Heart left ventricle (tissue), 16 donors: Measurements from ENCODE around the gene NRAP. TPM values are rescaled to one million over a fixed set of nuclear protein-coding genes. Genes with fewer than 3 reads are reported as not detected.

Experiments used
- ATAC-seq, 4 donors: fragments of 200-7000 bp; cut with Tn5 transposase; one replicate each; pipeline ENCODE4 v1.9.1; 2020 to 2022; ENCODE audit warnings: moderate library complexity in 4 of 4, mild to moderate bottlenecking in 3 of 4, moderate number of reproducible peaks in 1 of 4
- DNase-seq, 5 donors: peaks; one replicate each; pipeline ENCODE4 v3.0.0-alpha.2; 2020
- H3K27ac ChIP-seq, 12 donors: fragments of 200-600 bp; sonication (generic) in 4 of 12; one replicate each; pipeline versions ENCODE4 v1.5.0 to v1.8.0; 2016 to 2022; ENCODE audit warnings: mild to moderate bottlenecking in 2 of 12
- H3K27me3 ChIP-seq, 9 donors: fragments of 200-600 bp; sonication (generic) in 2 of 9; one replicate each; pipeline versions ENCODE4 v1.5.1 to v1.8.0; 2016 to 2022; ENCODE audit warnings: mild to moderate bottlenecking in 3 of 9
- H3K36me3 ChIP-seq, 9 donors: fragments of 200-600 bp; sonication (generic) in 2 of 9; one replicate each; pipeline versions ENCODE4 v1.5.0 to v1.8.0; 2018 to 2022; ENCODE audit warnings: mild to moderate bottlenecking in 2 of 9
- H3K4me1 ChIP-seq, 12 donors: fragments of 200-600 bp; sonication (generic) in 4 of 12; one replicate each; pipeline versions ENCODE4 v1.5.0 to v1.8.0; 2016 to 2022; ENCODE audit warnings: mild to moderate bottlenecking in 3 of 12
- H3K4me3 ChIP-seq, 12 donors: fragments of 200-600 bp; sonication (generic) in 4 of 12; one replicate each; pipeline versions ENCODE4 v1.5.0 to v1.8.0; 2017 to 2022; ENCODE audit warnings: mild to moderate bottlenecking in 9 of 12, moderate library complexity in 4 of 12
- H3K9me3 ChIP-seq, 12 donors: fragments of 200-600 bp; sonication (generic) in 4 of 12; one replicate each; pipeline versions ENCODE4 v1.5.0 to v1.8.0; 2016 to 2022; ENCODE audit warnings: mild to moderate bottlenecking in 1 of 12
- POLR2A ChIP-seq, 2 donors: fragments of 450-650 bp; IDR thresholded peaks; one replicate each; pipeline ENCODE4 v1.6.1; 2017; ENCODE audit warnings: antibody characterized with exemption in 2 of 2, mild to moderate bottlenecking in 2 of 2, moderate library complexity in 2 of 2
- WGBS, 4 donors: extraction: QIAGEN DNeasy Blood & Tissue Kit in 2 of 4; methylation state at CpG; one replicate each; pipeline versions ENCODE4 v1.1.5 to v1.1.7; 2013 to 2018; 5-methylcytosine and 5-hydroxymethylcytosine counted together
- intact Hi-C, 10 donors: fragments of 100-400 bp; cut with DNase I; formaldehyde crosslinking; loops; one replicate each; pipeline versions ENCODE4 v1.11.1 to v1.14.2; 2022
- polyA plus RNA-seq, 2 donors: library from polyadenylated mRNA; stranded (reverse); fragments of 200-250 nt; gene quantifications; one replicate each; pipeline ENCODE4 v1.2.3, GENCODE V29; 2013
- total RNA-seq, 9 donors: library from RNA; depleted of rRNA in 2 of 9; stranded (reverse); fragments of >200 nt in 2 of 9; fragmentation: NEBNext Ultra II Directional in 3 of 9; extraction: Animal tissue kit (Norgen Biotek cat#: 25700) in 3 of 9; gene quantifications; one replicate each; pipeline versions ENCODE4 v1.1.0 to v1.2.4, GENCODE V29; 2016 to 2023
- TF ChIP-seq, protein P1 (sequence below), 12 donors: fragments of 200-600 bp; sonication (generic) in 4 of 12; IDR thresholded peaks; one replicate each; pipeline versions ENCODE4 v1.5.0 to v1.8.0; 2018 to 2022; ENCODE audit warnings: antibody characterized with exemption in 12 of 12, mild to moderate bottlenecking in 5 of 12
- donor health status: ischemic (EF 13 %, LVEDD 7.1; RV severe dilation, severe dysfunction).
- donor health status: healthy with polysubstance abuse.
- donor health status: DM: no; HTN: yes; CAD: no.
- donor health status: DM: no; HTN: no; CAD: no.
- donor health status: ischemic (EF 25% LVEDD 6.9; RV normal size, moderate dysfunction).
- donor health status: ischemic (EF 25% LVEDD 5.7; RV mildly dilated, moderate dysfunction).
- donor health status: healthy.
- donor health status: DM: yes; HTN: yes; CAD: no.
- donor health status: ischemic (EF 35%, LVEDD 5.7; RV mildly dilated, moderate dysfunction).
- donor health status: nonischemic (EF 11% LVEDD 7.7; RV severe dilation, severe dysfunction).
- donor health status: DM: yes; HTN: yes; CAD: no.
- donor health status: PGD.
- donor health status: ischemic (EF 29% LVEDD 5.4; RV normal size, mild dysfunction).
- donor health status: nonischemic (EF 23%, LVEDD 6.1; RV moderate dilation, normal function).

Gene NRAP
- total and polyA plus RNA-seq, 11 donors, result 278 to 2,789 (median 1,125) TPM

DNA sequence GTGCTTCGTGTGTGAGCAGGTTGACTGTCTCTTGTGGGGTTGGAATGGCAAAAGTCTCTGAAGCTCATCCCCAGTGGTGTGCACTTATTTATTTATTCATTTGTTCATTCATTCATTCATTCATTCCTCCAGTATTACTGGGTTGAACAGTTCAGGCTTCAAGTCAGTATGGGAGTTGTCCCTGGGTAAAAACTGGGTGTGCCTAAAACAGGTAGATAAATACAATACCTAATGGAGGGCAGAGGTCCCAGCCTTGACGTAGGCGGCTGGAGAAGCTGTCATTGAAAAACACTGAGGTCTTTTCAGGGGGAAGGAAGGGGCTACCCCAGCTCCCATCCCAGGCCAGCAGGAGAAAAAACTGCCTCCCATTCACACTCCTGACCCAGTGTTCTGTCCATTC lies 26.9 kb upstream of the NRAP start:
- Histone ChIP-seq H3K4me3 (no peak overlapping the region), H3K27me3 (no peaks in the 10 kb centered on the region), H3K4me1 (peaks cover 0 to 4% (median 0%) of the 10 kb centered on the region in 12 donors), H3K27ac (no peak overlapping the region), H3K9me3 (peaks cover 0 to 78% (median 34%) of the 10 kb centered on the region in 12 donors), H3K36me3 (peaks cover 0 to 33% (median 12%) of the 10 kb centered on the region in 9 donors)
- no peak for ATAC-seq
- 64 to 68% (median 66%) methylated on average over 3 of the region's 3 CpGs for WGBS, 4 donors
- TF ChIP-seq POLR2A (IDR thresholded peaks at IDR 0.05), result no peak
- TF ChIP-seq, protein P1, sequence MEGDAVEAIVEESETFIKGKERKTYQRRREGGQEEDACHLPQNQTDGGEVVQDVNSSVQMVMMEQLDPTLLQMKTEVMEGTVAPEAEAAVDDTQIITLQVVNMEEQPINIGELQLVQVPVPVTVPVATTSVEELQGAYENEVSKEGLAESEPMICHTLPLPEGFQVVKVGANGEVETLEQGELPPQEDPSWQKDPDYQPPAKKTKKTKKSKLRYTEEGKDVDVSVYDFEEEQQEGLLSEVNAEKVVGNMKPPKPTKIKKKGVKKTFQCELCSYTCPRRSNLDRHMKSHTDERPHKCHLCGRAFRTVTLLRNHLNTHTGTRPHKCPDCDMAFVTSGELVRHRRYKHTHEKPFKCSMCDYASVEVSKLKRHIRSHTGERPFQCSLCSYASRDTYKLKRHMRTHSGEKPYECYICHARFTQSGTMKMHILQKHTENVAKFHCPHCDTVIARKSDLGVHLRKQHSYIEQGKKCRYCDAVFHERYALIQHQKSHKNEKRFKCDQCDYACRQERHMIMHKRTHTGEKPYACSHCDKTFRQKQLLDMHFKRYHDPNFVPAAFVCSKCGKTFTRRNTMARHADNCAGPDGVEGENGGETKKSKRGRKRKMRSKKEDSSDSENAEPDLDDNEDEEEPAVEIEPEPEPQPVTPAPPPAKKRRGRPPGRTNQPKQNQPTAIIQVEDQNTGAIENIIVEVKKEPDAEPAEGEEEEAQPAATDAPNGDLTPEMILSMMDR (IDR thresholded peaks at IDR 0.05), result no peak
- DNase-seq, result no peak
- intact Hi-C loops, result no loop called here

DNA sequence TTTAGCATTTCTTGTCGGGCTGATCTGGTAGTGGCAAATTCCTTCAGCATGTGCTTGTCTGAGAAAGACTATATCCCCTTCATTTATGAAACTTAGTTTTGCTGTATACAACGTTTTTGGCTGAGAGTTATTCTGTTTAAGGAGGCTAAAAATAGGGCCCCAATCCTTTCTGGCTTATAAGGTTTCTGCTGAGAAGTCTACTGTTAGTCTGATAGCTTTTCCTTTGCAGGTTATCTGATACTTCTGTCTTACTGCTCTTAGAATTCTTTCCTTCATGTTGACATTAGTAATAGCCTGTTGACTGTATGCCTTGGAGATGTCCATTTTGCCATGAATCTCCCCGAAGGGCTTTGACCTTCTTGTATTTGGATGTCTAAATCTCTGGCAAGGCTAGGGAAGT lies 25.7 kb upstream of the NRAP start:
- intact Hi-C loops, result loop anchor here in 1 of 10 donors (10.0 kb wide), 1 partner anchor 165 kb away; the partner anchor contains the start of genes DCLRE1A and NHLRC2
- H3K27me3 ChIP-seq, result no peaks in the 10 kb centered on the region
- H3K4me1 ChIP-seq, result no peaks in the 10 kb centered on the region
- no peak for TF ChIP-seq POLR2A (IDR thresholded peaks at IDR 0.05)
- TF ChIP-seq, protein P1 (IDR thresholded peaks at IDR 0.05), result no peak
- H3K36me3 ChIP-seq, result peaks cover 0 to 28% (median 12%) of the 10 kb centered on the region in 9 donors
- DNase-seq (no peak), ATAC-seq (no peak)
- H3K4me3 ChIP-seq, result no peak overlapping the region
- WGBS, 4 donors, result 71 to 78% (median 73%) methylated on average over 3 of the region's 3 CpGs
- H3K27ac ChIP-seq, result no peak overlapping the region
- peaks cover 0 to 87% (median 34%) of the 10 kb centered on the region in 12 donors for H3K9me3 ChIP-seq

DNA sequence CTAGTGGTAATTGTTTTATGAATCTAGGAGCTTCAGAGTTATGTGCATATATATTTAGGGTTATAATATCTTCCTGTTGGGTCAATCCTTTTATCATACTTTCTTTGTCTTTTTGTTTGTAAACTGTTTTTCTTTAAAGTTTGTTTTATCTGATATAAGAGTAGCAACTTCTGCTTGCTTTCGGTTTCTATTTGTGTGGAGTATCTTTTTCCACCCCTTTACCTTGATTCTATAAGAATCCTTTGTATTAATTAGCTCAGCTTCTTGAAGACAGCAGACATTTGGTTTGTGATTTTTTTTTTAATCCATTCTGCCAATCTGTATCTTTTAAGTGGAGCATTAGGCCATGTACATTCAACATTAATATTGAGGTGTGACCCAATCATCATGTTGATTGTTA lies 25.2 kb upstream of the NRAP start:
- intact Hi-C loops, result loop anchor here in 1 of 10 donors (10.0 kb wide), 1 partner anchor 166 kb away; the partner anchor contains the start of genes DCLRE1A and NHLRC2
- ATAC-seq, result no peak
- H3K4me1 ChIP-seq, result no peaks in the 10 kb centered on the region
- no peaks in the 10 kb centered on the region for H3K27me3 ChIP-seq
- 94 to 100% (median 96%) methylated on average over 1 of the region's 1 CpG for WGBS, 4 donors
- H3K4me3 ChIP-seq, result no peak overlapping the region
- no peak for DNase-seq
- H3K36me3 ChIP-seq, result peaks cover 0 to 25% (median 11%) of the 10 kb centered on the region in 9 donors
- peaks cover 0 to 86% (median 33%) of the 10 kb centered on the region in 12 donors for H3K9me3 ChIP-seq
- TF ChIP-seq POLR2A (IDR thresholded peaks at IDR 0.05), result no peak
- TF ChIP-seq, protein P1 (IDR thresholded peaks at IDR 0.05), result no peak
- no peak overlapping the region for H3K27ac ChIP-seq

- Histone ChIP-seq H3K9me3 (peaks cover 0 to 66% (median 14%) of the 10 kb centered on the region in 12 donors), H3K4me1 (peaks cover 0 to 5% (median 0%) of the 10 kb centered on the region in 12 donors), H3K27me3 (no peaks in the 10 kb centered on the region), H3K36me3 (peaks cover 0 to 8% (median 2%) of the 10 kb centered on the region in 9 donors), H3K27ac (no peak overlapping the region), H3K4me3 (no peak overlapping the region)
- ATAC-seq, result no peak
- intact Hi-C loops, result loop anchor here in 1 of 10 donors (10.0 kb wide), 1 partner anchor 168 kb away; the partner anchor contains the start of genes DCLRE1A and NHLRC2
- WGBS, 4 donors, result 79 to 97% (median 88%) methylated on average over 4 of the region's 4 CpGs
- TF ChIP-seq, protein P1 (IDR thresholded peaks at IDR 0.05), result no peak
- no peak for DNase-seq
Measured at GRCh38 chr10:113687037-113687436, 23.2 kb upstream of the NRAP start.
